ENCODE data around the gene TAGAP.

- no peak for TF ChIP-seq SMAD4 (CRISPR knock-in tag; IDR thresholded peaks at IDR 0.05)
- no peak for TF ChIP-seq FOXJ3 (CRISPR knock-in tag; IDR thresholded peaks at IDR 0.05; ENCODE audit: borderline replicate concordance)
- TF ChIP-seq CTCF (IDR thresholded peaks at IDR 0.05): no peak
- TF ChIP-seq NFE2L1 (CRISPR knock-in tag; IDR thresholded peaks at IDR 0.05): no peak
- TF ChIP-seq TP53 (CRISPR knock-in tag; IDR thresholded peaks at IDR 0.05): no peak
- no peak for TF ChIP-seq CBFB (CRISPR knock-in tag; IDR thresholded peaks at IDR 0.05; ENCODE audit: low read depth)
- TF ChIP-seq AR (CRISPR knock-in tag; IDR thresholded peaks at IDR 0.05): no peak
- TF ChIP-seq MXD4 (CRISPR knock-in tag; IDR thresholded peaks at IDR 0.05; ENCODE audit: borderline replicate concordance): no peak
- no peak for TF ChIP-seq USF2 (CRISPR knock-in tag; IDR thresholded peaks at IDR 0.05)
- TF ChIP-seq ELF4 (CRISPR knock-in tag; IDR thresholded peaks at IDR 0.05; ENCODE audit: low read depth): no peak
- TF ChIP-seq FOXP4 (CRISPR knock-in tag; IDR thresholded peaks at IDR 0.05): no peak
- no peak for TF ChIP-seq CREB1 (CRISPR knock-in tag; IDR thresholded peaks at IDR 0.05)
- no peak for TF ChIP-seq SP1 (CRISPR knock-in tag; conservative IDR thresholded peaks at IDR 0.05)
- no peak for TF ChIP-seq TEAD4 (CRISPR knock-in tag; IDR thresholded peaks at IDR 0.05)
Measured at GRCh38 chr6:159038914-159039884, 5.6 kb downstream of the TAGAP start.

Data from WTC11 (cell line).